Keratinocyte (primary cell): Measurements from ENCODE around the gene NFE2L3. TPM values are rescaled to one million over a fixed set of nuclear protein-coding genes. Genes with fewer than 3 reads are reported as not detected.

ENCODE experiments used
- DNase-seq: peaks from one replicate; pipeline ENCODE4 v3.0.0-alpha.2; 2011; ENCODE audit warnings: low read depth, missing footprints, low spot score
- FAIRE-seq: peaks from 2 replicates; lab custom pipeline; 2011; peaks lifted over from hg19 to GRCh38; lab: Jason Lieb, UNC
- H2AFZ ChIP-seq: 2 replicates; pipeline ENCODE4 v1.6.0; 2012; ENCODE audit warnings: low read length, control low read depth, inconsistent platforms; ENCODE audit not compliant: control insufficient read depth
- H3K27ac ChIP-seq: 2 replicates; pipeline ENCODE4 v1.5.1; 2011; ENCODE audit warnings: low read length; ENCODE audit not compliant: control insufficient read depth, insufficient read depth
- H3K27me3 ChIP-seq: 3 replicates; pipeline ENCODE4 v1.6.0; 2011; ENCODE audit warnings: low read length; ENCODE audit not compliant: control insufficient read depth, insufficient read depth; ENCODE audit errors: extremely low read depth
- H3K36me3 ChIP-seq, 2 experiments: 2 replicates in 1 of 2; 3 replicates in 1 of 2; pipeline ENCODE4 v1.5.1; 2011; ENCODE audit warnings: low read length in 2 of 2, mild to moderate bottlenecking in 1 of 2; ENCODE audit not compliant: control insufficient read depth in 2 of 2, insufficient read depth in 2 of 2; ENCODE audit errors: extremely low read depth in 1 of 2
- H3K4me1 ChIP-seq: 3 replicates; pipeline ENCODE4 v1.5.1; 2011; ENCODE audit warnings: low read length; ENCODE audit not compliant: control insufficient read depth, insufficient read depth; ENCODE audit errors: extremely low read depth
- H3K4me2 ChIP-seq: 3 replicates; pipeline ENCODE4 v1.6.0; 2011; ENCODE audit warnings: low read depth, low read length; ENCODE audit not compliant: control insufficient read depth, insufficient read depth; ENCODE audit errors: extremely low read depth
- H3K4me3 ChIP-seq, 3 experiments: fragments of 200-600 bp in 1 of 3; sonication (generic) in 1 of 3; 2 replicates in 2 of 3; 3 replicates in 1 of 3; pipeline ENCODE4 v1.5.1; 2011 to 2016; ENCODE audit warnings: low read length in 3 of 3, mild to moderate bottlenecking in 3 of 3, control low read depth in 2 of 3, inconsistent platforms in 1 of 3, low read depth in 1 of 3, mixed read lengths in 1 of 3, mixed run types in 1 of 3, moderate library complexity in 1 of 3; ENCODE audit not compliant: control insufficient read depth in 2 of 3, insufficient read depth in 2 of 3; ENCODE audit errors: extremely low read depth in 1 of 3
- H3K79me2 ChIP-seq: 2 replicates; pipeline ENCODE4 v1.6.0; 2012; ENCODE audit warnings: low read length; ENCODE audit not compliant: control insufficient read depth, insufficient read depth
- H3K9ac ChIP-seq: 3 replicates; pipeline ENCODE4 v1.6.0; 2011; ENCODE audit warnings: low read length; ENCODE audit not compliant: control insufficient read depth, insufficient read depth; ENCODE audit errors: extremely low read depth
- H3K9me1 ChIP-seq: 3 replicates; pipeline ENCODE4 v1.6.0; 2011; ENCODE audit warnings: low read length; ENCODE audit not compliant: control insufficient read depth, insufficient read depth; ENCODE audit errors: extremely low read depth
- H3K9me3 ChIP-seq: 2 replicates; pipeline ENCODE4 v1.5.1; 2012; ENCODE audit warnings: low read depth, low read length; ENCODE audit not compliant: control insufficient read depth
- H4K20me1 ChIP-seq: 3 replicates; pipeline ENCODE4 v1.6.0; 2011; ENCODE audit warnings: low read length; ENCODE audit not compliant: control insufficient read depth, insufficient read depth; ENCODE audit errors: extremely low read depth
- EZH2 ChIP-seq: IDR thresholded peaks from one replicate; pipeline ENCODE4 v1.6.1; 2012; ENCODE audit warnings: inconsistent platforms, mild to moderate bottlenecking, low read length, moderate library complexity
- dilution Hi-C: fragments of 300-500 bp; cut with MboI; formaldehyde crosslinking; loops from one replicate; pipeline ENCODE4 v1.7.0; 2020; ENCODE audit warnings: low sequenced_read_pairs; ENCODE audit not compliant: extremely low pct_ligation_motif_present
- polyA plus RNA-seq, 5 experiments: library from polyadenylated mRNA; depleted of rRNA in 3 of 5; stranded (reverse) in 3 of 5; stranded (forward) in 1 of 5; unstranded in 1 of 5; fragments of >200 nt; gene quantifications; 1 replicate in 1 of 5; 2 replicates in 3 of 5; 3 replicates in 1 of 5; pipeline versions ENCODE4 v1.2.1 to v1.2.3, GENCODE V29; 2011 to 2012; ENCODE audit warnings: missing spikeins in 2 of 5, low read depth in 1 of 5, low replicate concordance in 1 of 5
- TF ChIP-seq, protein P1 (sequence below), 3 experiments: IDR thresholded peaks in 1 of 3; conservative IDR thresholded peaks in 1 of 3; optimal IDR thresholded peaks in 1 of 3; 2 replicates in 2 of 3; 3 replicates in 1 of 3; pipeline versions ENCODE3 to v1.5.1; 2011; ENCODE audit warnings: low read length in 3 of 3, mild to moderate bottlenecking in 3 of 3, moderate library complexity in 2 of 3, control low read depth in 1 of 3, inconsistent platforms in 1 of 3; ENCODE audit not compliant: insufficient read depth in 2 of 3; ENCODE audit errors: extremely low read depth in 1 of 3

NFE2L3 gene
- polyA plus RNA-seq, 1 donor (not counting 4 experiments of a cell fraction or from before 2014, with no cell fraction given): 17.8 TPM

DNA sequence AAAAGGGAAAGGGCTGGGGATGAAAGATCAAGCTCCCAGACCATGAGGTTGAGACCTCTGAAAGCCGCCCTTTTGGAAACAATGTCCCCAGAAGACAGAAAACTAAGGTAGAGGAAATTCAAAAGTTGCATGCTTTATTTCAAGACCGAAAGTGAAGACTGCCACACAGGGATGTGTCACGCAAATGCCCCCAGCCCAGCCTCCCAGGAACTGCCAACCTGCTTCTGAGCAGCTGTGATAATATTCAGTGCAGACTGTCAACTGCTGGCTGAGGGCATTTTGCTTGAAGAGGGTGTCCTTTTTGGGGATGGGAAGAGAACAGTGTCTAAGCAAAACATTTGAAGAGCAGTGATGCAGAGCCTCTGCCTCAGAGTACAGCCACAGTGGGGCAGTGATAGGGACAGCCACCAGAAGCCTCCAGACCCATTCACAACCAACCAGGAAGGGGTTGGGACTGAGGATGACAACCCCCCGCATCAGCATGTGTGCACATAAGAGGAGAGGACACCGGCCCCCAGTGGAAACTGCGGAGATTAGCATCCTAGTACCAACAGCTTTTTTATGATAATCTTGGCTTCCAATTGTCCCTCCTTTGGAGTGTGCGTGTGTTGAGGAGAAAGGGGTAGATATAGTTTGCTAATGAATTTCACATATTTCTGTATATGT is 34.7 kb upstream of the NFE2L3 start:
- no peak overlapping the region for H3K4me2 ChIP-seq
- H2AFZ ChIP-seq: no peak overlapping the region
- no peaks in the 10 kb centered on the region for H4K20me1 ChIP-seq
- no peaks in the 10 kb centered on the region for H3K36me3 ChIP-seq
- no peak for TF ChIP-seq EZH2
- TF ChIP-seq, protein P1, sequence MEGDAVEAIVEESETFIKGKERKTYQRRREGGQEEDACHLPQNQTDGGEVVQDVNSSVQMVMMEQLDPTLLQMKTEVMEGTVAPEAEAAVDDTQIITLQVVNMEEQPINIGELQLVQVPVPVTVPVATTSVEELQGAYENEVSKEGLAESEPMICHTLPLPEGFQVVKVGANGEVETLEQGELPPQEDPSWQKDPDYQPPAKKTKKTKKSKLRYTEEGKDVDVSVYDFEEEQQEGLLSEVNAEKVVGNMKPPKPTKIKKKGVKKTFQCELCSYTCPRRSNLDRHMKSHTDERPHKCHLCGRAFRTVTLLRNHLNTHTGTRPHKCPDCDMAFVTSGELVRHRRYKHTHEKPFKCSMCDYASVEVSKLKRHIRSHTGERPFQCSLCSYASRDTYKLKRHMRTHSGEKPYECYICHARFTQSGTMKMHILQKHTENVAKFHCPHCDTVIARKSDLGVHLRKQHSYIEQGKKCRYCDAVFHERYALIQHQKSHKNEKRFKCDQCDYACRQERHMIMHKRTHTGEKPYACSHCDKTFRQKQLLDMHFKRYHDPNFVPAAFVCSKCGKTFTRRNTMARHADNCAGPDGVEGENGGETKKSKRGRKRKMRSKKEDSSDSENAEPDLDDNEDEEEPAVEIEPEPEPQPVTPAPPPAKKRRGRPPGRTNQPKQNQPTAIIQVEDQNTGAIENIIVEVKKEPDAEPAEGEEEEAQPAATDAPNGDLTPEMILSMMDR (optimal IDR thresholded peaks at IDR 0.05 in 1 of 3, IDR thresholded peaks at IDR 0.05 in 1 of 3, conservative IDR thresholded peaks at IDR 0.05 in 1 of 3; ENCODE audit: extremely low read depth in 1 of 3, insufficient read depth in 2 of 3, low read length in 3 of 3): no peak
- H3K9ac ChIP-seq: no peak overlapping the region
- H3K9me3 ChIP-seq: no peaks in the 10 kb centered on the region
- H3K4me3 ChIP-seq: no peak overlapping the region
- no peaks in the 10 kb centered on the region for H3K9me1 ChIP-seq
- no peak for FAIRE-seq
- dilution Hi-C loops: no loop called here
- DNase-seq: no peak
- H3K27ac ChIP-seq: no peak overlapping the region
- no peaks in the 10 kb centered on the region for H3K79me2 ChIP-seq
- H3K27me3 ChIP-seq: peaks cover 8% of the 10 kb centered on the region
- H3K4me1 ChIP-seq: no peaks in the 10 kb centered on the region

DNA sequence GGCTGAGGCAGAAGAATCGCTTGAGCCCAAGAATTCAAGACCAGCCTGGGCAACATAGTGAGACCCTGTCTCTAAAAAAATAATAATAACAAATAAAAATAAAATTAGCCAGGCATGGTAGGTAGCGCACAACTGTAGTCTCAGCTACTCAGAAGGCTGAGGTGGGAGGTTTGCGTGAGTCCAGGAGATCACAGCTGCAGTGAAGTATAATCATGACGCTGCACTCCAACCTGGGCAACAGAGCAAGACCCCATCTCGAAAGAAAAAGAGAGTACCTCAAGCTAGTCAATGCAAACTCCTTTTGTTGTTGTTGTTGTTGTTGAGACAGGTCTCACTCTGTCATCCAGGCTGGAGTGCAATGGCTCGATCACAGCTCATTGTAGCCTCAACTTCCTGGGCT is 34.0 kb upstream of the NFE2L3 start:
- H3K4me1 ChIP-seq: no peaks in the 10 kb centered on the region
- H3K9me3 ChIP-seq: no peaks in the 10 kb centered on the region
- H3K27ac ChIP-seq: no peak overlapping the region
- no peak overlapping the region for H3K4me3 ChIP-seq
- no peaks in the 10 kb centered on the region for H3K9me1 ChIP-seq
- no peak overlapping the region for H3K9ac ChIP-seq
- TF ChIP-seq EZH2: no peak
- TF ChIP-seq, protein P1 (optimal IDR thresholded peaks at IDR 0.05 in 1 of 3, IDR thresholded peaks at IDR 0.05 in 1 of 3, conservative IDR thresholded peaks at IDR 0.05 in 1 of 3; ENCODE audit: extremely low read depth in 1 of 3, insufficient read depth in 2 of 3, low read length in 3 of 3): no peak
- no peak overlapping the region for H3K4me2 ChIP-seq
- dilution Hi-C loops: no loop called here
- FAIRE-seq (no peak), DNase-seq (no peak)
- no peak overlapping the region for H2AFZ ChIP-seq
- H4K20me1 ChIP-seq: no peaks in the 10 kb centered on the region
- no peaks in the 10 kb centered on the region for H3K79me2 ChIP-seq
- no peaks in the 10 kb centered on the region for H3K36me3 ChIP-seq
- peaks cover 8% of the 10 kb centered on the region for H3K27me3 ChIP-seq
